ENCODE results near the gene GH1.
"Not testable (repeated sequence)": the region's sequence is repeated elsewhere in the genome, so short reads cannot be mapped to it uniquely, and the experiment has no call there.

GRCh38 chr17:63894821-63895220 lies 23.8 kb downstream of the GH1 start:
- TF ChIP-seq CTCF, POLR2AphosphoS5 (IDR thresholded peaks at IDR 0.05): not testable (repeated sequence)
